ENCODE measurements around the gene WFIKKN2. TPM values are rescaled to one million over a fixed set of nuclear protein-coding genes. Genes with fewer than 3 reads are reported as not detected.

WFIKKN2 gene
- polyA plus RNA-seq, 1 of the 3 experiments (the other 2 are of a cell fraction): not detected

DNA sequence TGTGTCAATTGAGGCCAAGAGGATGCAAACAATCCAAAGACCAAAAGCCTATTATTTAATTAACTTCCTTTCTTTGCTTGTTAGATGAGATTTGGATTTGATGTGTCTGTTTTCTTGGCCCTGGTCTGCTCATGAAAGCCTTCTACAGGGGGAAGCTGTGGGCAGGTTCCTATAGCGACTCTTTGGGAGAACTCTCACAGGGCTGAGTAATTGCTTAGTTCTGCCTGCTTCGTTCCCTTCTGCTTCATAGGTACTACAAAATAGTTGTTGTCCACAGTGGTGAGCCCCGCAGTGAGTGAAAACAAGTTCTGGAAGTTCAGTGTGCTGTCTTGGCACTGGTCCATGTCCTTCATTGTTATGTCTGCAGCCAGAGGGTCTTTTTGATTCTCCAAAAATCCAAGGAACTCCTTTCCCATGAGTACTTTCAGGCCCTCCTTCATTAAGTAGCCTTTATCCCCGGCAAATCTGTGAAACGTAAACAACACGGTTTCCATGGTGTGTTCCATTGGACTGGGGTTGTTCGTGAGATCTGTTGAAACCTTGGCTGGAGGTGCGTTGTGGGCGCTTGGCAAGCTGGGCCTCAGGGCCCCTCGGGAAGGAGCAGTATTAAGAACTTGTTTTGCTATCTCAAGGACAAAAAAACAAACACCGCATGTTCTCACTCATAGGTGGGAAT is 38.1 kb upstream of the WFIKKN2 start:
- TF ChIP-seq, protein P1, sequence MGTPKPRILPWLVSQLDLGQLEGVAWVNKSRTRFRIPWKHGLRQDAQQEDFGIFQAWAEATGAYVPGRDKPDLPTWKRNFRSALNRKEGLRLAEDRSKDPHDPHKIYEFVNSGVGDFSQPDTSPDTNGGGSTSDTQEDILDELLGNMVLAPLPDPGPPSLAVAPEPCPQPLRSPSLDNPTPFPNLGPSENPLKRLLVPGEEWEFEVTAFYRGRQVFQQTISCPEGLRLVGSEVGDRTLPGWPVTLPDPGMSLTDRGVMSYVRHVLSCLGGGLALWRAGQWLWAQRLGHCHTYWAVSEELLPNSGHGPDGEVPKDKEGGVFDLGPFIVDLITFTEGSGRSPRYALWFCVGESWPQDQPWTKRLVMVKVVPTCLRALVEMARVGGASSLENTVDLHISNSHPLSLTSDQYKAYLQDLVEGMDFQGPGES (IDR thresholded peaks at IDR 0.05; ENCODE audit: low read depth, low read length): no peak
- TF ChIP-seq GATA2 (CRISPR knock-in tag; IDR thresholded peaks at IDR 0.05) (no peak), GABPA (IDR thresholded peaks at IDR 0.05; ENCODE audit: low read depth) (no peak), MXI1 (IDR thresholded peaks at IDR 0.05; ENCODE audit: low read depth, low read length) (no peak), RCOR1 (IDR thresholded peaks at IDR 0.05; ENCODE audit: low read length) (no peak), TCF12 (IDR thresholded peaks at IDR 0.05) (no peak), ELF1 (IDR thresholded peaks at IDR 0.05) (no peak), POLR2AphosphoS5 (IDR thresholded peaks at IDR 0.05; ENCODE audit: low read depth, low read length) (no peak), NFIC (IDR thresholded peaks at IDR 0.05; ENCODE audit: borderline replicate concordance) (no peak), EP300 (IDR thresholded peaks at IDR 0.05; ENCODE audit: borderline replicate concordance in 1 of 2, low read depth in 1 of 2, low read length in 1 of 2) (no peak)
- Histone ChIP-seq H3K4me1 (ENCODE audit: control insufficient read depth in 1 of 2, insufficient read depth in 2 of 2, low read depth in 1 of 2, low read length in 1 of 2) (peaks cover 0 to 7% of the 10 kb centered on the region in 2 experiments; a peak in 1 of 4 replicates), H4K20me1 (ENCODE audit: insufficient read depth) (no peaks in the 10 kb centered on the region), H3K36me3 (replicated peaks in 1 of 2; ENCODE audit: control insufficient read depth in 1 of 2, insufficient read depth in 2 of 2, low read length in 1 of 2) (no peaks in the 10 kb centered on the region), H3K4me3 (ENCODE audit: low read depth in 2 of 2, low read length in 1 of 2) (no peak overlapping the region), H3K9ac (no peak overlapping the region), H3K79me2 (ENCODE audit: insufficient read depth) (no peaks in the 10 kb centered on the region), H3K27me3 (ENCODE audit: insufficient read depth) (no peaks in the 10 kb centered on the region), H3K4me2 (no peak overlapping the region), H3K9me3 (no peaks in the 10 kb centered on the region), H2AFZ (ENCODE audit: low read depth) (no peak overlapping the region), H3K9me2 (no peaks in the 10 kb centered on the region), H3K27ac (ENCODE audit: low read depth in 2 of 2, low read length in 1 of 2) (no peak overlapping the region), H3F3A (replicated peaks; ENCODE audit: insufficient read depth) (no peaks in the 10 kb centered on the region)
- no peak for DNase-seq
- WGBS (ENCODE audit: low lambda C conversion rate): 82% methylated on average over 11 of the region's 11 CpGs
- CTCF ChIA-PET: interaction anchor here (0.6 to 8.9 kb wide), 7 partner anchors 13 to 318 kb away, joined by 3 to 95 read pairs (median 5); partner anchors contain the start of gene RSAD1
- POLR2A ChIA-PET: no interaction called here

DNA sequence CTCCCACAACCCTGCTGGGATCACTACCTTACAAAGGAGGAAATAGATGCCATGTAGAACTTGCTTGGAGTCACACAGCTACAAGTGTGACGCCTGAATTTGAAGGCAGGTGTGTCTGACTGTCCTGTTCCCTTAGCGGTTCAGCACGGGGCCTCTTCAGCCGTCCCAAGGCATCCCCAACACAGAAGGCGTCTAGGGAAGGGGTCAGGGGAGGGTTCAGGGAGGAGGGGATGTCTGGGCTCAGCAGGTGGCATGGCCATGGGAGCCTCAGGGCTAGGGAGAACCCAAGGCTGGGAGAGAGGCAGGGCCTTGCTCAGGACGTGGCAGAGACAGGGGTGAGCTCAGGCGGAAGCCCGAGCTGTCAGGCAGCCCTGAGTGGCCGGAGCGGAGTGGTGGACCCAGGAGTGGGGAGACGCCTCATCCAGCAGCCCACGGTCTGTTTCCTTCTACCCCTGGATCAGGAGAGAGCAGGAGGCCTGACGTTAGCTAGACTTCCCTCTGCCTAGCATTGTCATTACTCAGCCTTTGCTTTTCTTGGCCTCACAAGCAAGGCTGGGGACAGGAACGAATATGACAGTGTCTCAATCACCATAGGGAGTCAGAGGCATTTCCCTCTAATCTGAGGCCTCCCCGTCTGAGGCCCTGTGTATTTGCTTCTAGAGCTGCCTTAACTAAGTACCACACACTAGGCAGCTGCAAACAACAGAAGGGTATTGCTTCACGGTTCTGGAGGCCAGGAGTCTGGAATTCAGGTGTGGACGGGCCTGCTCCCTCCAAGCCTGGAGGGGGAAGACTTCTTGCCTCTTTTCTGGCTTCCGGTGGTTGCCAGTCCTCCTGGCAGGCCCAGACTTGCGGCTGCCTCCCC is 36.7 kb upstream of the WFIKKN2 start:
- TF ChIP-seq FOSL2 (IDR thresholded peaks at IDR 0.05; ENCODE audit: borderline replicate concordance, low read depth): no peak
- CTCF ChIA-PET: interaction anchor here (0.7 to 8.9 kb wide), 8 partner anchors 8 to 54 kb away, joined by 3 to 95 read pairs (median 8); no protein-coding TSS in a partner anchor
- Histone ChIP-seq H3K9me2 (no peaks in the 10 kb centered on the region), H2AFZ (ENCODE audit: low read depth) (no peak overlapping the region), H3F3A (replicated peaks; ENCODE audit: insufficient read depth) (no peaks in the 10 kb centered on the region), H3K9me3 (no peaks in the 10 kb centered on the region), H3K4me2 (no peak overlapping the region), H3K4me3 (ENCODE audit: low read depth in 2 of 2, low read length in 1 of 2) (no peak overlapping the region), H3K79me2 (ENCODE audit: insufficient read depth) (no peaks in the 10 kb centered on the region), H4K20me1 (ENCODE audit: insufficient read depth) (no peaks in the 10 kb centered on the region), H3K9ac (no peak overlapping the region), H3K27ac (ENCODE audit: low read depth in 2 of 2, low read length in 1 of 2) (no peak overlapping the region), H3K4me1 (ENCODE audit: control insufficient read depth in 1 of 2, insufficient read depth in 2 of 2, low read depth in 1 of 2, low read length in 1 of 2) (peaks cover 0 to 7% of the 10 kb centered on the region in 2 experiments; a peak in 1 of 4 replicates), H3K36me3 (replicated peaks in 1 of 2; ENCODE audit: control insufficient read depth in 1 of 2, insufficient read depth in 2 of 2, low read length in 1 of 2) (no peaks in the 10 kb centered on the region), H3K27me3 (ENCODE audit: insufficient read depth) (no peaks in the 10 kb centered on the region)
- no peak for DNase-seq
- POLR2A ChIA-PET: no interaction called here
- 84% methylated on average over 19 of the region's 19 CpGs for WGBS (ENCODE audit: low lambda C conversion rate)
